WI38 (cell line): ENCODE results near the gene CROT.

ENCODE experiments used
- H3K4me3 ChIP-seq: 2 replicates; pipeline ENCODE4 v1.5.1; 2011; ENCODE audit warnings: low read depth, mild to moderate bottlenecking, control low read depth, low read length
- TF ChIP-seq, protein P1 (sequence below): IDR thresholded peaks from 2 replicates; pipeline ENCODE4 v1.5.1; 2012; ENCODE audit warnings: low read depth, mild to moderate bottlenecking, control low read depth, low read length

Gene CROT

GRCh38 chr7:87380905-87381304 lies 35.4 kb downstream of the CROT start:
- TF ChIP-seq, protein P1, sequence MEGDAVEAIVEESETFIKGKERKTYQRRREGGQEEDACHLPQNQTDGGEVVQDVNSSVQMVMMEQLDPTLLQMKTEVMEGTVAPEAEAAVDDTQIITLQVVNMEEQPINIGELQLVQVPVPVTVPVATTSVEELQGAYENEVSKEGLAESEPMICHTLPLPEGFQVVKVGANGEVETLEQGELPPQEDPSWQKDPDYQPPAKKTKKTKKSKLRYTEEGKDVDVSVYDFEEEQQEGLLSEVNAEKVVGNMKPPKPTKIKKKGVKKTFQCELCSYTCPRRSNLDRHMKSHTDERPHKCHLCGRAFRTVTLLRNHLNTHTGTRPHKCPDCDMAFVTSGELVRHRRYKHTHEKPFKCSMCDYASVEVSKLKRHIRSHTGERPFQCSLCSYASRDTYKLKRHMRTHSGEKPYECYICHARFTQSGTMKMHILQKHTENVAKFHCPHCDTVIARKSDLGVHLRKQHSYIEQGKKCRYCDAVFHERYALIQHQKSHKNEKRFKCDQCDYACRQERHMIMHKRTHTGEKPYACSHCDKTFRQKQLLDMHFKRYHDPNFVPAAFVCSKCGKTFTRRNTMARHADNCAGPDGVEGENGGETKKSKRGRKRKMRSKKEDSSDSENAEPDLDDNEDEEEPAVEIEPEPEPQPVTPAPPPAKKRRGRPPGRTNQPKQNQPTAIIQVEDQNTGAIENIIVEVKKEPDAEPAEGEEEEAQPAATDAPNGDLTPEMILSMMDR: no peak
- no peak overlapping the region for H3K4me3 ChIP-seq

- no peak overlapping the region for H3K4me3 ChIP-seq
- TF ChIP-seq, protein P1: no peak
Observed at GRCh38 chr7:87391020-87391701, 45.7 kb downstream of the CROT start.

DNA sequence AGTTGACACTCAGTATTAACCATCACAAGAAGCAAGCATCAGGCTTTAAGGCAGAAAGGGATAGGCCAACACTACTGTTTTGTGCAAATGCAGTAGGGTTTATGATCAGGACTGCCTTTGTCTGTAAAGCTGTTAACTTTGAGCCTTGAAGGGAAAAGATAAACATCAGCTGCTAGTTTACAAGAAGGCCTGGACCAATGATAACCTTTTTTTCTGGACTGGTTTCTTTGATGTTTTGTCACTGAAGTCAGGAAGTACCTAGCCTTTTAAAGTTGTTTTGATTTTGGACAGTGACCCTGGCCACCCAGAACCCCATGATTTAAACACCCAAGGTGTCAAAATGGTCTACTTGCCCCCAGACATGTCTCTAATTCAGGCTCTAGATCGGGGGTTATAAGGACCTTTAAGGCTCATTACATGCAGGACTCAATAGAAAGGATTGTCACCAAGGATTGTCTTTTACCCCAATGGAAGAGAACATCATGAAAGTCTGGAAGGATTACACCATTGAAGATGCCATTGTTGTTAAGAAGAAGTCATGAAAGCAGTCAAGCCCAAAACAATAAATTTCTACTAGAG lies 50.1 kb downstream of the CROT start:
- no peak overlapping the region for H3K4me3 ChIP-seq
- TF ChIP-seq, protein P1: no peak

DNA sequence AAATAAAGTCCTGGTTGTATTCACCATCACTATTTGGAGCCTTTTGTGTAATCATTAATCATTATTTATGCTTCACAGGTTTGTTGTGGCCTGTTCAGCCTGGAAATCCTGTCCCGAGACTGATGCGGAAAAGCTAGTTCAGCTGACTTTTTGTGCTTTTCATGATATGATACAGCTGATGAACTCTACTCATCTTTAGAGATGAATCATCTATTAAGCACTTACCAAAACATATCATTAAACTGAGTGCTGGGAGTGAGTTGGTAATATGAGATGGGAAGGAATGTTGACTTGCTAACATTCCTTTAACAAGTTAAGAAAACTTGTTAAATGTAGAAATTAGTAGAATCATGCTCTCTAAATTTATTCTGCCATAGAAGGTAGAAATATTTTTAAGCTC lies 53.0 kb downstream of the CROT start:
- no peak overlapping the region for H3K4me3 ChIP-seq
- TF ChIP-seq, protein P1: no peak

DNA sequence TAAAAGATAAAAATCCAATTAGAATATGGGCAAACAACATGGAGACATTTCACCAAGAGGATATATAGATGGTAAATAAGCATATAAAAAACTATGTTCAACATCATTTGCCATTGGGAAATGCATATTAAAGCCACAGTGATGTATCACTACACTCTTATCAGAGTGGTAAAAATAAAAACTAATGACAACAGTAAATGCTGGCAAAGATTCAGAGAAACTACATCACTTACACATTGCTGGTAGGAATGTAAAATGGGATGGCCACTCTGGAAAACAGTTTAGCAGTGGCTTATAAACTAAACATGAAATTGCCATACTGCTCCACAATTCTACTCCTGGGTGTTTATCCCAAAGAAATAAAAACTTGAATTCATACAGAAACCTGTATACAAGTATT lies 59.2 kb downstream of the CROT start:
- TF ChIP-seq, protein P1: no peak
- no peak overlapping the region for H3K4me3 ChIP-seq

DNA sequence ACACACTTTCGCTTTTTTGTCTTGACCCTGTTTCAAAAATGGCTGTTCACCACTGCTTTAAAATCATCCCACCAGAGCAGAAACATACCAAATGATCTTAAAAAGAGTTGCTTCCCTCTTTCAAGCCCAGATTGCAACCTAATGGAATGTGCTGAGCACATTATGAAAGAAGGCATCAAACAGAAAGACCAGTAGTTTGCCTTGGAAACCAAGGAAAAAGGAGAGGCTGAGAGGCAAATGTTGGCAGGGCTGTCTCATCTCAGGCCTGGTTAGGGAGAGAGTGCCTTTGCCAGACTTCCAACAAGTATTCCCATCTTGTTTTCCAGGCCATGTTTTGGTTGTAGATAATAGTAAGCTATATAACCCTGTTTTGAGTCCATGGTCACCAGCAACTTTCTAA lies 65.7 kb downstream of the CROT start:
- H3K4me3 ChIP-seq: no peak overlapping the region
- TF ChIP-seq, protein P1: no peak

DNA sequence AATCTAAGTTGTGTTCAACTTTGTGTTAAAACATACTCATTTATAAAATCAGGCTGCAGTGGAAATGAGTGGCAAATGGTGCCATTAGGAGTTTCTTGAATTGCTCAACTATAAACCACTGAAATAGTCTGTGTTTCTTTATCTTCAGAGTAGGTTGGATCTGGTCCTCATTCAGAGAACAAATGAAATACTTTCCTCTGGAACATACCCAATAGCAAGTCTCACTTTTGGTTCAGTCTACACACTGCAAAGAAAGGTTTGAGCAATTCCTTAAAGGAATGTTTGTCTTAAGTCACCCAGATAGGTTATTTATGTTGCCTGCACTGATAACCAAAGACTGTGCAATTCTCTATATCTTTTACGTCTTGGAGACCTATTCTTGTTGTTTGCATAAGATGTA lies 67.6 kb downstream of the CROT start:
- TF ChIP-seq, protein P1: no peak
- no peak overlapping the region for H3K4me3 ChIP-seq
